Measurements from ENCODE around the gene VARS1.

The VARS1 gene

GRCh38 chr6:31792090-31792374 lies 3.5 kb downstream of the VARS1 start:
- no peak for DNase-seq

- no peak for DNase-seq
Observed at GRCh38 chr6:31791324-31792089, 4.0 kb downstream of the VARS1 start.

- DNase-seq: no peak
Observed at GRCh38 chr6:31785475-31785874, 10.1 kb downstream of the VARS1 start.

GRCh38 chr6:31784098-31784925 lies 11.2 kb downstream of the VARS1 start:
- DNase-seq: no peak

- DNase-seq: no peak
Observed at GRCh38 chr6:31782126-31782855, 13.3 kb downstream of the VARS1 start.

- DNase-seq: no peak
Observed at GRCh38 chr6:31781244-31782125, 14.1 kb downstream of the VARS1 start.

- DNase-seq: no peak
Observed at GRCh38 chr6:31780507-31781243, 14.9 kb downstream of the VARS1 start.

- no peak for DNase-seq
Observed at GRCh38 chr6:31779908-31780307, 15.6 kb downstream of the VARS1 start.

- DNase-seq: no peak
Observed at GRCh38 chr6:31778999-31779885, 16.3 kb downstream of the VARS1 start.

GRCh38 chr6:31778193-31778592 lies 17.4 kb downstream of the VARS1 start:
- DNase-seq: no peak

- DNase-seq: no peak
Observed at GRCh38 chr6:31777667-31778050, 17.9 kb downstream of the VARS1 start.

GRCh38 chr6:31776989-31777666 lies 18.4 kb downstream of the VARS1 start, which contains the start of gene VWA7:
TSS of gene VWA7 (minus strand) at chr6:31777328. CDS start at chr6:31776779, 549 bp downstream.
- peak; percentile 82 for DNase-seq

GRCh38 chr6:31776485-31776988 lies 19.0 kb downstream of the VARS1 start:
- no peak for DNase-seq

GRCh38 chr6:31775633-31776484 lies 19.7 kb downstream of the VARS1 start:
- DNase-seq: no peak

GRCh38 chr6:31775184-31775583 lies 20.4 kb downstream of the VARS1 start:
- DNase-seq: no peak

- DNase-seq: no peak
Observed at GRCh38 chr6:31771992-31772358, 23.6 kb downstream of the VARS1 start.

GRCh38 chr6:31770860-31771259 lies 24.7 kb downstream of the VARS1 start:
- DNase-seq: no peak

GRCh38 chr6:31769684-31770371 lies 25.7 kb downstream of the VARS1 start:
- peak; percentile 86 for DNase-seq
